ENCODE measurements around the gene ATG14.

DNA sequence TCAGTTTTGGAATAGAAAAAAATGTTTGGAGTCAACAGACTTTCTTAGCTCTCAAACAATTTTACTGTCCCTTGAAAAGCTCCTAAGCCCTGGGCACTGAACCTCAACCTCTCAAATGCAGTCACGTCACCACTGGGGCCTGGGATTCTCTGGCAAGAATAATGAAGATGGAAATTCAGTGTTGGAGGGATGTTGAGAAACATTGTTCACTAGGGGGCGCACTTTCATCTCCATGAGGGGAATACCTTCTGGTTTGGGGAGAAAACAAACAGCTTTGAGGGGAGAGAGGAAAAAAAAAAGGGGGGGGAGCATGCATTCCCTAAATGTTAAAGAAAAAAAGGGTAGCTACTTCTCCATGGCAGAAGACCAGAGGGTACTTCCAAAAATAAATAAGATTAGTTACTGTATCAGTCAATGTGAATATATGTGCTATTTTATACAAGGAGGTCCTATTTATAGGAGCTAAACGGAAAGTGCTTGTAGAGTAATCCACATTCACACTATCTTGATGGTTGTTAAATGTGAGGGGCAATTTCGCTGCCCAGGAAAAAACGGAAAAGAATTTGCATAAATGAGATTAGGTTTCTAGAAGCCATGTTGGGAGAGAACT lies 34.6 kb upstream of the ATG14 start:
- TF ChIP-seq EZH2phosphoT487 (IDR thresholded peaks at IDR 0.05; ENCODE audit: insufficient read depth, low read depth), result no peak
- no peak for TF ChIP-seq EZH2 (IDR thresholded peaks at IDR 0.05; ENCODE audit: insufficient read depth, poor library complexity, severe bottlenecking)

Measured in GM23248 (cell line).